ENCODE data around the gene PTPRJ. TPM values are rescaled to one million over a fixed set of nuclear protein-coding genes. Genes with fewer than 3 reads are reported as not detected.

The PTPRJ gene
- total RNA-seq, 1 experiment from 2014 or later = 1.4 TPM

- DNase-seq (ENCODE audit: low read depth) = peak; percentile 84
Observed at GRCh38 chr11:48063424-48063978, 83.1 kb downstream of the PTPRJ start.

- DNase-seq (ENCODE audit: low read depth) = peak; percentile 56
Observed at GRCh38 chr11:48064306-48064705, 83.9 kb downstream of the PTPRJ start.

GRCh38 chr11:48066881-48067800, 86.8 kb downstream of the PTPRJ start:
- no peak for DNase-seq (ENCODE audit: low read depth)

- DNase-seq (ENCODE audit: low read depth) = no peak
Observed at GRCh38 chr11:48073031-48073861, 92.9 kb downstream of the PTPRJ start.

GRCh38 chr11:48074425-48075181, 94.2 kb downstream of the PTPRJ start:
- no peak for DNase-seq (ENCODE audit: low read depth)

- no peak for DNase-seq (ENCODE audit: low read depth)
Observed at GRCh38 chr11:48075637-48076036, 95.3 kb downstream of the PTPRJ start.

- no peak for DNase-seq (ENCODE audit: low read depth)
Observed at GRCh38 chr11:48077251-48077650, 96.9 kb downstream of the PTPRJ start.

- DNase-seq (ENCODE audit: low read depth) = no peak
Observed at GRCh38 chr11:48078689-48079088, 98.3 kb downstream of the PTPRJ start.

GRCh38 chr11:48079596-48079995, 99.2 kb downstream of the PTPRJ start:
- no peak for DNase-seq (ENCODE audit: low read depth)

- no peak for DNase-seq (ENCODE audit: low read depth)
Observed at GRCh38 chr11:48080301-48080861, 100.0 kb downstream of the PTPRJ start.

- peak; percentile 74 for DNase-seq (ENCODE audit: low read depth)
Observed at GRCh38 chr11:48081151-48082010, 101.0 kb downstream of the PTPRJ start.

GRCh38 chr11:48082771-48083170, 102.4 kb downstream of the PTPRJ start:
- no peak for DNase-seq (ENCODE audit: low read depth)

- no peak for DNase-seq (ENCODE audit: low read depth)
Observed at GRCh38 chr11:48083421-48083820, 103.1 kb downstream of the PTPRJ start.

- no peak for DNase-seq (ENCODE audit: low read depth)
Observed at GRCh38 chr11:48085688-48086087, 105.3 kb downstream of the PTPRJ start.

- no peak for DNase-seq (ENCODE audit: low read depth)
Observed at GRCh38 chr11:48087422-48087821, 107.1 kb downstream of the PTPRJ start.

- no peak for DNase-seq (ENCODE audit: low read depth)
Observed at GRCh38 chr11:48087974-48088681, 107.8 kb downstream of the PTPRJ start.

- DNase-seq (ENCODE audit: low read depth) = no peak
Observed at GRCh38 chr11:48088682-48089050, 108.3 kb downstream of the PTPRJ start.

GRCh38 chr11:48090174-48090573, 109.8 kb downstream of the PTPRJ start:
- DNase-seq (ENCODE audit: low read depth) = no peak

GRCh38 chr11:48091426-48092102, 111.2 kb downstream of the PTPRJ start:
- DNase-seq (ENCODE audit: low read depth) = no peak
